ENCODE measurements around the gene RAB17.

- no peak for TF ChIP-seq SIN3A (IDR thresholded peaks at IDR 0.05; ENCODE audit: borderline replicate concordance, insufficient read depth, low read depth, low read length)
- no peak for TF ChIP-seq CTCF (IDR thresholded peaks at IDR 0.05)
- no peak for TF ChIP-seq POLR2AphosphoS5 (IDR thresholded peaks at IDR 0.05; ENCODE audit: low read depth, low read length)
Measured at GRCh38 chr2:237629739-237630138, 39.2 kb upstream of the RAB17 start.
